GM11168 (cell line): ENCODE data around the gene CUL2.
"Not testable (repeated sequence)": the region's sequence is repeated elsewhere in the genome, so short reads cannot be mapped to it uniquely, and the experiment has no call there.

Source experiments
- in situ Hi-C: fragments of 300-500 bp; cut with MboI; formaldehyde crosslinking; loops from one replicate; pipeline ENCODE4 v1.12.0; 2022; ENCODE audit warnings: low sequenced_read_pairs; ENCODE audit not compliant: unreplicated experiment

Gene CUL2

DNA sequence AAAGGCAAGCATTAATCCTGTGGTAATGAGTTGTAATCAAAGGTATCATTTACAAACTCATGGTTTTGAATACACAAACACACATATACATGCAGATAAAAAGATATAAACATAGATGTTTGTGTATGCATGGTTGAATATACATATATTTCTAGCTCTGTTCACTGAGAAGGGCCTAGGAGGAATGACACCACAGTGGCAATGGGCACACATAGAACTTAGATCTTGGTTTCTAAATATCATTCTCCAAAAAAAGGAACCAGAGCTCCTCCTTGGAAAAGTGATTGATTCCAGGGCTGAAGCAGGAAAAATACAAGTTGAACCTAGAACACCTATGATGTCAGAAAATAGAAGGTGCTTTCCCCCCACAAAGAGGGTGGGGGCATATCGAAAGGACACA is 6.9 kb downstream of the CUL2 start:
- in situ Hi-C loops: no loop called here

DNA sequence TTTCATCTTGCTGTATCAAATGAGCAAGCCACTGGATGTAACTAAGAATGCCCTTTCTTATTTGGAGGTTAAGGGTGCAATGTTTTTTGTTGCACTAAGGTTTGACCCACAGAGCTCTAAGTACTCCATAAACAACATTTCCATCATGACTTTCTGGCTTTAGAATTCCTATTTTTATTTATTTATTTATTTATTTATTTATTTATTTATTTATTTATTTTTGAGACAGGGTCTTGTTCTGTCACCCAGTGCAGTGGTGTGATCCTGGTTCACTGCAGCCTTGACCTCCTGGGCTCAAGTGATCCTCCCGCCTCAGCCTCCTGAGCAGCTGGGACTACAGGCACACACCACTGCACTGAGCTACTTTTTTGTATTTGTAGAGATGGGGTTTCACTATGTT is 9.9 kb downstream of the CUL2 start:
- in situ Hi-C loops: not testable (repeated sequence)

DNA sequence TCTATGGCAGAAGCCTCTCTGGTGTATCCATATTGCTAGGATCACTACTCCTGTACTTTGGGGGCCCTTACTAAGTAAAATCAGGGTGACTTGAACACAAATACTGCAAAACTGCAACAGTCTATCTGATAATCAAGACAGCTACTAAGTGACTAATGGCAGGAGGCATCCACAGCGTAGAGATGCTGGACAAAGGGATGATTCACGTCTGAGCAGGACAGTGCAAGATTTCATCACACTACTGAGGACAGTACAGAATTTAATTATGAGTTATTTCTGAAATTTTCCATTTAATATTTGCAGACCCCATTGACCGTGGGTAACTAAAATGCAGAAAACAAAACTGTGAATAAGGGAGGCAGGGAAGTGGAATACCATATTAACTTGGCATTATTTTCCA is 10.4 kb downstream of the CUL2 start:
- in situ Hi-C loops: no loop called here

DNA sequence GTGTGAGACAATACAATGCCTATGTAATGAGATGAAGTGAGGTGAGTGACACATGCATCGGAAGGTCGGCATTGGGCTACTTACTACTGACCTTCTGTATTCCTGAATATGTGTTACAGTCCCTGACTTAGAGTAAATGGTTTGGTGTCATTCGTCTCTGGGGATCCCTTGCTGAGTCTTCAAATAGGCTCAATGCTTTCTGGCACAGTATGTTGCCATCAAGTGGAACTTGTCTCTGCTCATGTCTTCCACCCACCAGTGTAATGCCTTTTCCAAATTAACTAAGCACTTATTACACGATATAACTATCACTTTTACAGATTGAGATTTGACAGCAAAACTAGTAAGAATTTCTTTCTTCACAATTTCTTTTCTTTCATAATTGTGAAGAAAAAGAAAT is 10.9 kb downstream of the CUL2 start:
- in situ Hi-C loops: no loop called here

DNA sequence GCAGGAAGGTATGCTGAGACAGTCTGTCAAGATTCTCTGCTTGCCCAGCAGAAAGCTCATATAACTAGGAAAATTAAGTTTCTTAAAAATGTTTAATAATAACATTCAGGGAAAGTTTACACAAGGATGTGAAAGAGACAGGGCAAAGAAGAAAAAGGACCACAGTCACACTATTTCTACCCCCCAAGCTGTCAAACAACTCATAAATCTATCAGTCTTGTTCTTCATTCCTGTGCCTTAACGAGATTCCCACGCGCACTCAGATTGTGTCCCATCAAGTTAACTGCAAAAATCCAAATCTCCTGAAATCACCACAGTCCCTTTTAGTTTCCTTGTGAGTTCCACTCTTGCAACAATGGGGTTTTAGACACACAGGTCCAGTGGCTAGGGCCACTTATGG is 14.9 kb downstream of the CUL2 start:
- in situ Hi-C loops: no loop called here

DNA sequence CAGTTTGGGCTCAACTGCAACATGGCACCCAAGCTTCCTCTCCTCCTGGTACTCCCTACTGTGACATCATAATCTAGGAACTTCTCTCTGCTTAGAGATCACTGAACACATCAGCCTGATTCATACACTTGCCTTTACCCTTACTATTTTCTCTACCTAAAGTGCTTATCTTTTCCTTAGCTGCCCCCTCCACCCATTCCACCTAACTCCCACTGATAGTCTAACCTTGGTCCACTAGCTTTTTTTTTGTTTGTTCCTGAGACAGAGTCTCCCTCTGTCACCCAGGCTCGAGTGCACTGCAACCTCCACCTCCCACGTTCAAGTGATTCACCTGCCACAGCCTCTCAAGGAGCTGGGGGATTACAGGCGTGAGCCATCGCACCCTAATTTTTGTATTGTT is 15.9 kb downstream of the CUL2 start:
- in situ Hi-C loops: no loop called here

DNA sequence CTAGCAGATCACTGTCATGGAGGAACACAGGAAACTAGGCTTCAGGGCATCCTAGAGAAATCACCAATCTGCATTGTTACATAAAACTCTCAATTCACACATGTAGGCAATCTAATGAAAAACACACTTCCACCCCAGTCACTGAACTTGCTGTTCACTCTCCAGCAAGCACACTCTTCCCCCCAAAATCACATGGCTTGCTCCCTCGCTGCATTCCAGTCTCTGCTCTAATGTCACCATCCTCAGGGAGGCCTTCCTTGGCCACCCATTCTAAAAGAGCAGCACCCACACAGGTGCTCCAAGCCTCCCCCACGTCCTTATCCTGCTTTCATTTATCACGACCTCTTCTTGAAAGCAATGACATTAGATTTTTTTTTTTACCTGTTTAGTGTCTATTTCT is 19.6 kb downstream of the CUL2 start:
- in situ Hi-C loops: no loop called here

DNA sequence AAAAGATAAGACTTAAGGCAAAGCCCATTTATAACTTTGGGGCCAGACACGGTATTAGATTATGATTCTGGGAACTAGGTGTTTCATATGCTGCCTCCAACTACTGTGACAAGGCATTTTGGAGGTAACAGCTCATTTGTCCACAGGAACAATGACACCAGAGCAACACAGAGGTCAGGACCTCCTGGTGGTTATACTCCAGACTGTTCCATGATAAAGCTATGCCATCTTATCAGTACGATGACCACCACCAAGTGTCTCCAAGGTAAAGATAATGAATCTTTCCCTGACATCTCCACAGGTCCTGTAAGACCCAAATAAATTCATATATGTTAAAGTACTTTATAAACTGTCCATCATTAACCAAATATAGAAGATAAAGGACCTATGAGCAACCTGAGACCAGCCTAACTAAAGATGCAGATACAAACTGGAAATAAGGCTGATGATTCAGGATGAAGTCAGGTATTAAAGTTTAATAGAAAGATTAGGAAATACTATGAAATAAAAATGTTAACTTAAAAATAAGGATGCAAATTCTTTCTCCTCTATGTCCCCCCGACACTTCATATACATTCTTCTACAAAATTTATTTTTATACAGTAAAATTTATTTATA is 26.2 kb downstream of the CUL2 start:
- in situ Hi-C loops: no loop called here

DNA sequence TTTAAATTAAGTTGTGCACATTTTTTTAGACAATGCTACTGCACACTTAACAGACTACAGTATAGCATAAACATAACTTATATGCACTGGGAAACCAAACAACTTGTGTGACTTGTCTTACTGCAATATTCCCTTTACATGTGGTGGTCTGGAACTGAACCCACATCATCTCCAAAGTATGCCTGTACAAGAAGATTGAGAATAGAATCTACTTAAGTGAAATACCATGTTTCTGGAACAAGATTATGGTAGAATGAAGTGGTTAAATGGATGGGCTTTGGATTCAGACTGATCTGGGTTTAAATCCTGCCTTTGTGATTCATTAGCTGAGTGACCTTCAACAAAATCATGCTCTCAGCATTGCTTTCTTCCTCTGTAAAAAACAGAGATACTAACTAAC is 30.7 kb downstream of the CUL2 start:
- in situ Hi-C loops: no loop called here

DNA sequence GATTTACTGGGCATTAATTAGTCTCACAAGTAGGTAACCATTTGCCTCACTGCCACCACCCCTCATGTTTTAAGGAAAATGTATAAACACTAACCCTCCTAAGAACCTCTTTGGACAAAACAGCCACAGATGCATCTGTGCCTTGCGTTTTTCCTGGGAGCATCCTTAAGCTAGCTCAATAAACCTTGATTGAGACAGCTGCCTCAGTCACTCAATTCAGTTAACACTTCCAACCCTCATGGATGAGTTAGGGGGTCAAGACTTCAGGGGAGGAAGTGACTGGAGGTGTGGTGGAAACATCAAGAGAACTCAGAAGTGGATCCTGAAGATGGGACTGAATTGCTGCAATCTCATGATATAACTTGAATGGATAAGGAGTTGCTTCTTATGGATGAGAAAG is 31.5 kb downstream of the CUL2 start:
- in situ Hi-C loops: no loop called here

DNA sequence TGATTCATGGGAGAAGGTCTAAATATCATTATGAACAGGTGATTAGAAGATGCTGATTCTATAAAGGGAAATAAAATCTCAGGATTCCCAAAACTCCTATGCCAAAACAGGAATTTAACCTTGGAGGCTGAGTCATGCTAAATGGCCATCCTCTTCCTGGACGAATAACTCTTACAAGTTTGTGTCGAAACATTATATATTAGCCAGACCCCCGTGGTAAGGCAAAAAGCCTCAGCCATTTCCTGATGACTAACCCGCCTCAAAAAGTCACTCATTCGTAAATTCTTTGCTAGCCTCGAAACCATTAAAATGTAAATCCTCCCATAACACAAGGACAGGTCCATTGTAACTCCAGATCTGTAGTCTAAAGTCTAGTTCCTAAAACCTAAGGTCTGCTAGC is 32.0 kb downstream of the CUL2 start:
- in situ Hi-C loops: no loop called here

DNA sequence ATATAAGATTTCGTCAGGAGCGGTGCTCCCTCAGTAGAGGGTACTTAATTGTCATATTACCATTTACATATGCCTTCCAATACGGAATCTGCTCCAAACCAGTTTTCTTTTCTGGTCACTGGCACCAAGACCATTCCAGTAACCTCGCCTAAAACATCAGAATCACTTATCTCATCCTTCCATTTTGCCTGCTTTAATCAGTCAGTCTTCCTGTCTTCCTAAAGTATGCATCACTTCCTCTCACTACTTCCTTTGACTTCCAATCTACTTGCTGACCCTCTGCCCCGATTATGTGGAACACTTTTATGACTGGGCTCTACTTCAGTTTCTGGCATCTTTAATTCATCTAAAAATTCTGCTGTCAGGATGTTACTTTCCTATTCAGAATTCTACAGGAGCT is 33.5 kb downstream of the CUL2 start:
- in situ Hi-C loops: no loop called here

DNA sequence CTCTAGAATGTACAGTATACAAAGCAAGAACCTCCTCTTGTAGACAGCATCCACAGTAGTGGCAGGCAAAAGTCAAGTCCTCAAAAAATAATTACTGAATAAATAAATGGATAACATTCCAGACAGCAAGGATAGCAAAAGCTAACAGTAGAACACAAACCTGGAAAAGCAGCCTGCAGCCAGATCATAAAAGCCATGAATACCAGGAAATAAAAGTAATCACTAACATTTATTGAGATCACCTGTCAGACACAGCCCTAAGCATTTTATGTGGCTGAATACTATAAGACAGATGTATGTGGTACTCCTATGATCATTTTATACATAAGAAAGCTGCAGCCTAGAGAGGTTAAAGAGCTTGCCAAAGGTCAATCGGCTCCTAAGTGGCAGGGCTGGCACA is 34.0 kb downstream of the CUL2 start:
- in situ Hi-C loops: no loop called here

DNA sequence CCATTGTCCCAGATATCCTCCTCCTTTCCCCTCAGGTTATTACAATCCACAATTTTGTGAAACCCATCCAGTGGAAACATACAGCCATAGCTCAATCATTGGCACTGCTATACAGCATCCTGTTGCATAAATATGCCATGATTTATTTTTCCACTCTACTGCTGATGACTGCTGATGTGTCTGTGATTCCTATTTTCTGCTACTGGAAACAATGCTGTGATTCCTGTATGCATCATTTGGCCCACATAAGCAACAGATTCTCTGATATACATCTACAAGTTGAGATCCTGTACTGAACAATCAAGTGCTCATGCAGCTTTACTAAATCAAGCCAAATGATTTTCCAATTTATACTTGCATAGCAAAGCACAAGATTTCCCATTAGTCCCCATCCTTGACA is 39.6 kb downstream of the CUL2 start:
- in situ Hi-C loops: no loop called here

DNA sequence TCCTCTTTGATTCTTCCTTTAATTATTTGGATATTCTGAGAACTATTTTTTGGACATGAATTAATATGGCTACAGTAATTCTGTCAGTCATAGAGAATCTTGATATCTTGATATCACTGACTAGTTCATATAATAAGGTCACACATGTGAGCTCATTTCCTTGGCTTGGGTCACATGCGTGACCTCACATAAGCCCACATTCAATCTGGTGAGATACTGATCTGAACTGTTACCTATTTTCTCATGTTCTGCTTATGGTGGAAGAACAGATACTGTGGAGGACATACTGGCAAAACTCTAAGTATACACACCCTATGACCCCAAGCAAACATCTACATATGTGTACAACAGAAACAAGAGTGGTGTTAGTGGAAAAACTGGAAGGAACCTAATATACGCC is 44.1 kb downstream of the CUL2 start:
- in situ Hi-C loops: no loop called here

DNA sequence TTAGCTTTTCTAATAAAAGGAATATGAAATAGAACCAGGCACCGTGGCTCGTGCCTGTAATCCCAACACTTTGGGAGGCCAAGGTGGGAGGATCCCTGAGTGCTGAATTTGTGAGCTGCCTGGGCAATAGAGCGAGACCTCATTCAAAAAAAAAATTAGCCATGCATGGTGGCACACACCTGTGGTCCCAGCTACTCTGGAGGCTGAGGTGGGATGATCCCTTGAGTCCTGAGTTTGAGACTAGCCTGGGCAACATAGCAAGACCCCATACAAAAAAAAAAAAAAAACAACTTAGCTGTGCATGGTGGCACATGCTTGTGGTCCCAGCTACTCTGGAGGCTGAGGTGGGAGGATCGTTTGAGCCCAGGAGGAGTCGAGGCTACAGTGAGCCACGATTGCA is 44.9 kb downstream of the CUL2 start:
- in situ Hi-C loops: not testable (repeated sequence)

DNA sequence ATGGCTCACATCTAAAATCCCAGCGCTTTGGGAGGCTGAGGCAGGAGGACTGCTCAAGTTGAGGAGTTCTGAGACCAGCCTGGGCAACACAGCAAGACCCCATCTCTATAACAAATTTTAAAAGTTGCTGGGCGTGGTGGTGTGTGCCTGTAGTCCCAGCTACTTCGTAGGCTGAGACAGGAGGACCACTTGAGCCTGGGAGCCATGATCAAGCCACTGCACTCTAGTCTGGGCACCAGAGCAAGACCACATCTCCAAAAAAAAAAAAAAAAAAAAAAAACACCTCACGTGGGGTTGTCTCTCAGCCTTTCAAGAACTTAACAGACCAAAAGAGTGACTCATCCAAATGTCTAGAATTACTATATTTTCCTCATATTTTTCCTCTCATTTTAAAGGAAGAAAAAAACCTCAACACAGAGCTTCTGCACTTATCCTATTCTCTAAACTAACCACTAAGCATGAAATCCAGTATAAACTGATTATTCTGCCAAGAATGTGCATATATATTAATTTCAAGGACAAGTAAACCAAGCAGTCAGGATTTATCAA is 46.3 kb downstream of the CUL2 start:
- in situ Hi-C loops: no loop called here

DNA sequence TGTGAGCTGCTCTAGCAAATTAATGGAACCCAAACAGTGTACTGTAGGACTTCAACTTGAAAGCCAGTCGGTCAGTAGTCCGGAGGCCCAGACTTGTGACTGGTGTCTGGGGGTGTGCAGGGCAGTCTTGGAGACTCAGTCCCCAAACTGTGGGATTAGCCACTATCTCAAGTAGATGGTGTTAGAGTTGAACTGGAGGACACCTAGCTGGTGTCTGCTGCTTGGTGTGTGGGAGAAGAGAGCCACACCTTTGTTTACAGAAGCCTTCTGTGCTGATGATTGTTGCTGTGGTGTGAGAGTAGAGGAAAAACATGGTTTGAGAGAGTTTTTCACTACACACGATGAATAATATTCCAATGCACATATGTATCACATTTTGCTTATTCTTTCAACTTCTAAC is 47.4 kb downstream of the CUL2 start:
- in situ Hi-C loops: no loop called here

DNA sequence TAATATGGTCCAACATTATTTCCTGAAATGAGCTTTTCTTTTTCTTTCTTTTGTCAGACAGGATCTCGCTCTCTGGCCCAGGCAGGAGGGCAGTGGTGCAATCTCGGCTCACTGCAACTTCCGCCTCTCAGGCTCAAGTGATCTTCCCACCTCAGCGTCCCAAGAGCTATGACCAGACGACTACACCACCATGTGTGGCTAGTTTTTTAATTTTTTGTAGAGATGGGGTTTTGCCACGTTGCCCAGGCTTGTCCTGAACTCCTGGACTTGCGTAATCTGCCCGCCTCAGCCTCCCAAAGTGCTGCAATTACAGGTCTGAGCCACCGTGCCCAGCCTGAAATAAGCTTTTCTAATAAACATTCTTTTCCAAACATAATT is 48.6 kb downstream of the CUL2 start:
- in situ Hi-C loops: no loop called here

DNA sequence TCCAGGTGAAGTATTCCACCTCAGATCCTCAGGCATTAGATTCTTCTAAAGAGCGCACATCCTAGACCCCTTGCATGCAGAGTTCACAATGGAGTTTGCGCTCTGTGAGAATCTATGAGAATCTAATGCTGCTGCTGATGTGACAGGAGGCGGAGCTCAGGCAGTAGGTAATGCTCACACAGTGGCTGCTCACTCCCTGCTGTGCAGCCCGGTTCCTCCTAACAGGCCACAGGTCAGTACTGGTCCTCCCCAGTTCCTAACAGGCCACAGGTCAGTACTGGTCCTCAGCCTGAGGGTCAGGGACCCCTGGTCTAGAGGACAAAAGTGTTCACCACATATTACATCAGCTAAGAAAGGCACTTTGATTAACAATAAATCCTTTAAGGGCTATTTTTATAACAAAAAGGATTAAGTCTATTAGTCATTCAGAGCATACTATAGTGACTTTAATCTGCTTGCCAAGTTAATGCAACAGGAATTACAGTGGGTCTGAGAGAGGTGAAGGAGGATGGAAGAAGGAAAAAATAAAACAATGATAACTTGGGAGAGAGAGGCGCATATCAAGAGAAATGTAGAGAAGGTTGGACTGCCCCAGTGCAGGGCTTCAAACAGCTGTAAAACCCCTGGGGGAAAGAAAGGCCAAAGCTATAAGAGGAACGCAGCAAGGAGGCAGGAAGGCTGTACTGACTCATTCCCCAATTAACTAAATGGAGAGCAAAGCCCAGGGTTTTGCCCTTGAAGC is 49.2 kb downstream of the CUL2 start:
- in situ Hi-C loops: no loop called here

DNA sequence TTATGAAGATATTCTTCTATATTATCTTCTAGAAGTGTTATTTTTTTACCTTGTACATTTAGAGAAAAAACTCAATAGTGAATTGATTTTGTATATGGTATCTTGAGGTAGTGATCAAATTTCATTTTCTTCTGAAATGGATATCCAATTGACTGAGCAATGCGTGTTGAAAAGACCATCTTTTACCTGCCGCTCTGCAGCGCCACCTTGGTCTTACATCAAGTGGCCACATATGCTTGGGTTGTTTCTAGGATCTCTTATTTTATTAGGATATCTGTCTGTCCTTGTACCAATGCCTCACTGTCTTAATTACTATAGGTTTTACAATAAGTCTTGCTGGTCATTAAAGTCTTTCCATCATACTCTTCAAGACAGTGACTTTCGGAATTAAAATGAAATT is 53.0 kb downstream of the CUL2 start:
- in situ Hi-C loops: no loop called here

DNA sequence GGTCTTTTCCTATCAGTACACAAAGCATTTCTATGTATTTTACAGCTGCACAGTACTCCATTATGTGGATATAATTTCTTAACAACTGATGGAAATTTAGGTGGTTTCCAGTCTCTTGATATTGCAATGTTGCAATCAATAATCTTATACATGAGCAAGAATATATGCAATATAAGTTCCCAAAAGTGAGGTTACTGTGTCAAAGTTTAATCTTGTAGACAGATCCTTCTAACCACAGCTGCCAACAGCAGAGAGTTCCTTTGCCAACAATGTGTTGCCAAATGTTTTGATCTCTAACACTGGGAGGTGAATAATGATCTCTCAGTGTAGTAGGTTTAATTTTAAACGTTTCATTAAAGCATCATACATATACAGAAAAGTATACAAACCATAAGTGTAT is 54.5 kb downstream of the CUL2 start:
- in situ Hi-C loops: no loop called here
